Pancreas (tissue), 10 donors: ENCODE measurements around the gene RGS13. TPM values are rescaled to one million over a fixed set of nuclear protein-coding genes. Genes with fewer than 3 reads are reported as not detected.

Experiments used
- ATAC-seq, 4 donors: fragments of 200-7000 bp; cut with Tn5 transposase; one replicate each; pipeline versions ENCODE4 v1.8.0 to v1.9.1; 2020; ENCODE audit warnings: mild to moderate bottlenecking in 4 of 4, moderate library complexity in 4 of 4
- DNase-seq, 6 donors: peaks; one replicate each; pipeline ENCODE4 v3.0.0-alpha.2; 2020
- FAIRE-seq: peaks from 2 replicates; lab custom pipeline; 2012; peaks lifted over from hg19 to GRCh38; lab: Jason Lieb, UNC
- H3K27ac ChIP-seq, 4 donors: fragments of 200-600 bp; sonication (generic); 1 replicate in 3 of 4; 2 replicates in 1 of 4; pipeline versions ENCODE4 v1.5.0 to v1.8.0; 2020
- H3K27me3 ChIP-seq, 4 donors: fragments of 200-600 bp; one replicate each; pipeline ENCODE4 v1.8.0; 2021
- H3K36me3 ChIP-seq, 3 donors: fragments of 200-600 bp; sonication (generic) in 1 of 3; one replicate each; pipeline versions ENCODE4 v1.5.0 to v1.8.0; 2020 to 2021
- H3K4me1 ChIP-seq, 3 donors: fragments of 200-600 bp; one replicate each; pipeline ENCODE4 v1.8.0; 2021
- H3K4me3 ChIP-seq, 4 donors: fragments of 200-600 bp; sonication (generic) in 2 of 4; one replicate each; pipeline versions ENCODE4 v1.5.0 to v1.8.0; 2020 to 2021
- H3K9me3 ChIP-seq, 4 donors: fragments of 200-600 bp; one replicate each; pipeline ENCODE4 v1.8.0; 2021
- CTCF ChIP-seq, 4 donors: fragments of 200-600 bp; sonication (generic) in 3 of 4; IDR thresholded peaks; one replicate each; pipeline versions ENCODE4 v1.5.0 to v1.8.0; 2021; ENCODE audit warnings: antibody characterized with exemption in 4 of 4
- WGBS, 2 donors: extraction: QIAGEN DNeasy Blood & Tissue Kit; methylation state at CpG; one replicate each; pipeline ENCODE4 v1.1.7; 2013; 5-methylcytosine and 5-hydroxymethylcytosine counted together
- intact Hi-C, 3 donors: fragments of 100-400 bp; cut with DNase I; formaldehyde crosslinking; loops; one replicate each; pipeline versions ENCODE4 v1.11.1 to v1.14.2; 2022
- polyA plus RNA-seq, 2 donors: library from polyadenylated mRNA; stranded (reverse); fragments of 200-250 nt; gene quantifications; one replicate each; pipeline ENCODE4 v1.2.3, GENCODE V29; 2013
- total RNA-seq, 6 donors: library from RNA; stranded (reverse); fragmentation: NEBNext Ultra II Directional in 4 of 6; extraction: Animal tissue kit (Norgen Biotek cat#: 25700) in 4 of 6; gene quantifications; one replicate each; pipeline versions ENCODE4 v1.2.1 to v1.2.4, GENCODE V29; 2021 to 2023
- donor health status: healthy with polysubstance abuse.
- donor health status: DM: no; HTN: no; CAD: no; lungs with moderate emphysema.
- donor health status: DM: no; HTN: no; CAD: no.
- donor health status: control.
- donor health status: control.
- donor health status: Bipolar disorder and iron deficiency.
- donor health status: DM: yes; HTN: yes; CAD: no.
- donor health status: DM: no; HTN: no; CAD: no.
- donor health status: DM: no; HTN: no; CAD: no.
- donor health status: DM: yes; HTN: yes; CAD: no.

RGS13 gene
- under 1 TPM in 4 of 6 donors, not detected in 2; 0.21 to 0.84 (median 0.23) TPM for total RNA-seq
- under 1 TPM; 0.27 to 0.70 TPM for polyA plus RNA-seq

GRCh38 chr1:192635939-192636338 lies at the start of gene RGS13:
TSS of gene RGS13 (plus strand) at chr1:192636147. CDS start at chr1:192644335, 8,188 bp downstream.
- no peaks in the 10 kb centered on the region for H3K9me3 ChIP-seq
- H3K27me3 ChIP-seq = no peaks in the 10 kb centered on the region
- DNase-seq (no peak), FAIRE-seq (no peak), ATAC-seq (no peak)
- no peak within 1 kb of the TSS for H3K4me3 ChIP-seq
- H3K36me3 ChIP-seq = no peaks in the 10 kb centered on the region
- intact Hi-C loops = no loop called here
- H3K4me1 ChIP-seq = peaks cover 0 to 8% (median 4%) of the 10 kb centered on the region in 3 donors
- TF ChIP-seq CTCF (IDR thresholded peaks at IDR 0.05) = no peak
- H3K27ac ChIP-seq = no peak within 1 kb of the TSS
- WGBS, 2 donors = 72 to 75% methylated on average over 4 of the region's 4 CpGs

GRCh38 chr1:192587386-192588266 lies 48.3 kb upstream of the RGS13 start:
- no peak for FAIRE-seq

GRCh38 chr1:192588546-192588945 lies 47.4 kb upstream of the RGS13 start:
- DNase-seq = no peak
- intact Hi-C loops = no loop called here

More at GRCh38 chr1:192587386-192588266, 48.3 kb upstream of the RGS13 start:
- Histone ChIP-seq H3K9me3 (no peaks in the 10 kb centered on the region), H3K27me3 (no peaks in the 10 kb centered on the region), H3K4me1 (no peaks in the 10 kb centered on the region), H3K36me3 (no peaks in the 10 kb centered on the region), H3K4me3 (no peak overlapping the region), H3K27ac (no peak overlapping the region)
- intact Hi-C loops = no loop called here
- DNase-seq (no peak), ATAC-seq (no peak)
- WGBS, 2 donors = 82 to 92% methylated on average over 5 of the region's 5 CpGs
- TF ChIP-seq CTCF (IDR thresholded peaks at IDR 0.05) = no peak

GRCh38 chr1:192589813-192590212 lies 46.1 kb upstream of the RGS13 start:
- no peak for FAIRE-seq
- H3K36me3 ChIP-seq = no peaks in the 10 kb centered on the region

More at GRCh38 chr1:192588546-192588945, 47.4 kb upstream of the RGS13 start:
- Histone ChIP-seq H3K4me1 (no peaks in the 10 kb centered on the region), H3K36me3 (no peaks in the 10 kb centered on the region), H3K27me3 (no peaks in the 10 kb centered on the region), H3K9me3 (no peaks in the 10 kb centered on the region), H3K4me3 (no peak overlapping the region), H3K27ac (no peak overlapping the region)
- 69 to 88% methylated on average over 1 of the region's 1 CpG for WGBS, 2 donors
- FAIRE-seq (no peak), ATAC-seq (peak in 1 of 4 donors; percentile 35)
- TF ChIP-seq CTCF (IDR thresholded peaks at IDR 0.05) = no peak

More at GRCh38 chr1:192589813-192590212, 46.1 kb upstream of the RGS13 start:
- 83 to 88% methylated on average over 3 of the region's 3 CpGs for WGBS, 2 donors
- Histone ChIP-seq H3K4me3 (no peak overlapping the region), H3K27me3 (no peaks in the 10 kb centered on the region), H3K4me1 (no peaks in the 10 kb centered on the region), H3K9me3 (no peaks in the 10 kb centered on the region), H3K27ac (no peak overlapping the region)
- no peak for DNase-seq
- intact Hi-C loops = no loop called here
- ATAC-seq = no peak
- no peak for TF ChIP-seq CTCF (IDR thresholded peaks at IDR 0.05)
